ENCODE results near the gene YBX1.

Gene YBX1

GRCh38 chr1:42689912-42690311 lies 7.7 kb downstream of the YBX1 start:
- TF ChIP-seq CTCF (IDR thresholded peaks at IDR 0.05; ENCODE audit: low read depth, low read length, missing control alignments) = no peak

GRCh38 chr1:42690477-42691156 lies 8.4 kb downstream of the YBX1 start:
- peak; percentile 23 for TF ChIP-seq CTCF (IDR thresholded peaks at IDR 0.05; ENCODE audit: low read depth, low read length, missing control alignments)
- H3K4me3 ChIP-seq (ENCODE audit: low read depth, low read length) = no peak overlapping the region
- DNase-seq (ENCODE audit: low read depth) = no peak

More at GRCh38 chr1:42689912-42690311, 7.7 kb downstream of the YBX1 start:
- H3K4me3 ChIP-seq (ENCODE audit: low read depth, low read length) = no peak overlapping the region
- DNase-seq (ENCODE audit: low read depth) = no peak

GRCh38 chr1:42691157-42691498 lies 8.9 kb downstream of the YBX1 start:
- TF ChIP-seq CTCF (IDR thresholded peaks at IDR 0.05; ENCODE audit: low read depth, low read length, missing control alignments) = no peak
- DNase-seq (ENCODE audit: low read depth) = no peak
- no peak overlapping the region for H3K4me3 ChIP-seq (ENCODE audit: low read depth, low read length)

GRCh38 chr1:42692461-42692860 lies 10.2 kb downstream of the YBX1 start:
- TF ChIP-seq CTCF (IDR thresholded peaks at IDR 0.05; ENCODE audit: low read depth, low read length, missing control alignments) = no peak
- no peak overlapping the region for H3K4me3 ChIP-seq (ENCODE audit: low read depth, low read length)
- no peak for DNase-seq (ENCODE audit: low read depth)

GRCh38 chr1:42692911-42693310 lies 10.7 kb downstream of the YBX1 start:
- no peak for DNase-seq (ENCODE audit: low read depth)
- no peak overlapping the region for H3K4me3 ChIP-seq (ENCODE audit: low read depth, low read length)
- no peak for TF ChIP-seq CTCF (IDR thresholded peaks at IDR 0.05; ENCODE audit: low read depth, low read length, missing control alignments)

- no peak overlapping the region for H3K4me3 ChIP-seq (ENCODE audit: low read depth, low read length)
- TF ChIP-seq CTCF (IDR thresholded peaks at IDR 0.05; ENCODE audit: low read depth, low read length, missing control alignments) = no peak
- DNase-seq (ENCODE audit: low read depth) = no peak
These were observed 16.0 kb downstream of the YBX1 start for GRCh38 chr1:42698081-42698813.

GRCh38 chr1:42700006-42700405 lies 17.8 kb downstream of the YBX1 start:
- no peak for DNase-seq (ENCODE audit: low read depth)
- no peak for TF ChIP-seq CTCF (IDR thresholded peaks at IDR 0.05; ENCODE audit: low read depth, low read length, missing control alignments)
- no peak overlapping the region for H3K4me3 ChIP-seq (ENCODE audit: low read depth, low read length)
